Measurements from ENCODE around the gene SMOC2.
"Not testable (repeated sequence)": the region's sequence is repeated elsewhere in the genome, so short reads cannot be mapped to it uniquely, and the experiment has no call there.

Gene SMOC2

GRCh38 chr6:168538188-168538891 lies 97.4 kb downstream of the SMOC2 start:
- not testable (repeated sequence) for DNase-seq (ENCODE audit: low read depth, low spot score)

DNA sequence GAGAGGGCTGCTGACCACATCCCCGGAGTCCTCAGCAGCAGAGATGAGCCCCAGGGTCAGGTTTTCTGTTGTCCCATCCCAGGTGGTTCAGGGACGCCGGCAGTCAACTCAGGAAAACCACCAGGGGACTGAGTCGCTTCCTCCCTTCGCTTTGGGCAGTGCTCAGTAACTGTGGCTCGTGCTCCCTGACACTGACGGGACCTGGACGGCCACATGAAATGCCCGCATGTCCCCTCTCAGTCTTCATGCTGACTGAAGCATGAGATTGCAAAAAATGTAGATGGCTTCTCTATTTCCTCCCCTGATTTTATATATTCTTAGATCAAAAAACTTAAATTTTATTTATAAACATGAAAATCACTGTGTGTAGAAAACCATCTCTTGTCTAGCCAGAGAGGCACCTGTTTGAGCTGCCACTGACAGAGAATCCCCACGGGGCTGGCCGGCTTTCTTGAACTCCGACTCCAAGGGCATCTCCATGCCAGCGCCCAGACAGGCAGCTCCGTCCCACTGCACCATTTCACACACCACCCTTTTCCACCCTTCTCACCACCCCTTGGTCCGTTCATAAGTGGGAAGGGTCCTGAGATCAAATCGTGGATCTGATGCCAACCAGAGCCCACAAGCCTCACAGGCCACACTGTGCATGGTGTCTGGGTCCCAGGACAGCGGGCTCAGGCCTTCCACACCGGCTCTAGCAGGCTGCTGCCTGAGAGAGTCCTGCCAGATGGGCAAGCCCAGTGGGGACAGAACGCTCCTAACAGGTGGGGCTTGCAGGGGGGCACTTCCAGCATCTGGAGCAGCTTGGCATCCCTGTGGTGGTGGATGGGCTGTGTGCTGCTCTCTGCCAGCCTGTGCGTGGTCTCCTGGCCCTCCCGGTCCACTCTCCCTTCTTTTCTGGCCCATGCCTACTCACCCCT lies 98.2 kb downstream of the SMOC2 start:
- DNase-seq (ENCODE audit: low read depth, low spot score) = no peak

DNA sequence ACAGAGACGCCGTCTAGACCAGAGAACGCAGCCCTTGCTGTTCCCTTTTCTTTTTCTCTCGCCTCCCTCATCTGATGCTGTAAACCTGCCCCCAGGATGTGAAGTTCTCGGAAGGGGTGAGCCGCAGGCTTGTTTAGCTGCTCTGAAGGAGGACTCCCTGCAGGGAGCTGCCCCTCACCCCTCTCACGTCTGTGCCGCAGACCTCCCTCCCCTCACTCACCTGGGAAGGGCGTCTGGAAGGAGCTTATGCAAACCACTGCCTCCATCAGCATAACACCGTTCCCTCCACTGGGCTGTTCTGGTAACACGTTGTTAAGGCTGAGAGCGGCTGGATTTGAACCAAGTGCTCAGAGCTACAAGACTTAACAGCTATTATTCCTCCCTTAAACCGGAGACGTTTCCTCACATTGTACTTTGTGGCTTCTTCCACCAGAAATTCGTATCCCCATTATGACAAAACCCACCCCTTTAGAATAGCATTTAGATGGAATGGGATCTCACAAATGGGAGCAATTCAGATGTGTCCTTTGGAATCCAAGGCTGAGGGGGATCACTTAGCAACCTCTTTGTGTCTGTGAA lies 99.8 kb downstream of the SMOC2 start:
- no peak for DNase-seq (ENCODE audit: low read depth, low spot score)

GRCh38 chr6:168541307-168541706 lies 100.3 kb downstream of the SMOC2 start:
- DNase-seq (ENCODE audit: low read depth, low spot score) = no peak

- peak; percentile 13 for DNase-seq (ENCODE audit: low read depth, low spot score)
Observed at GRCh38 chr6:168542301-168542700, 101.3 kb downstream of the SMOC2 start.

GRCh38 chr6:168545428-168545827 lies 104.4 kb downstream of the SMOC2 start:
- DNase-seq (ENCODE audit: low read depth, low spot score) = no peak

- DNase-seq (ENCODE audit: low read depth, low spot score) = no peak
Observed at GRCh38 chr6:168546151-168546550, 105.2 kb downstream of the SMOC2 start.

DNA sequence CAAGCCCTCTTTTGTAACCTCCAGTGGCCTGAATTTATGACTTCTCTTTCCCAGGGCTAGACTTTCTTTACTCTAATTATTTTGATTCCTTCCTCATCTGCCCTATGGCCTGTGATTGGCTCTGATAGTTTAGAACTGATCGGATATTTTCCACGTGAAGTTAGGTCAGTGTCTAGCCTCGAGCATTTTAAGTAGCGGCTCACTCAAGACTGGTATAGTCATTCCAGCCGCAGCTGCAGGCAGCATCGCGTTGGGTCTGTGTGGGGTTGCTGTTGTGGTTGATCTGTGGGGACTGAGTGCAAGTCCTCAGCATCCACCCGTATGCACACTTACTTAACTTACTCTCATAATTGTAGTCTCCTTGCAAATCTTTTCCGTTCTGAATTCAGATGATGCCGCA lies 105.7 kb downstream of the SMOC2 start:
- no peak for DNase-seq (ENCODE audit: low read depth, low spot score)

GRCh38 chr6:168550326-168550725 lies 109.3 kb downstream of the SMOC2 start:
- no peak for DNase-seq (ENCODE audit: low read depth, low spot score)

DNA sequence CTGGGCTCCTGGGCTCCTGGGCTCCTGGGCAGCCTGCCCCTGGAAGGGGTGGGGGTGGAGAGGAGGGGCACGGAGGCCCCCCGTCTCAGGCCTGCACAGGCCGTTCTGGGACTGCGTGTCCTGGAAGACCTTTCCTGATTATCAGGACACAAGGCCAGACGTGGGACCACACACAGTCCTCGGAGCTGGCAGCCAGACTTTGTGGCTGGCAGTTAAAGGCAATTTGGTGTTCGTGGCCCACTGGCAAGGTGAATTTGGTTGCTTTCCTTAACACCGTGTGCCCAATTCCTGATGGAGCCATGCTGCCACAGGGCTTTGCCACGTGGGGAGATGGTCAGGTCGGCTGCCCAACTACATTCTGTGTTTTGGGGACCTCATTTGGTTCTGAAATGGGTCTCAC lies 113.5 kb downstream of the SMOC2 start:
- DNase-seq (ENCODE audit: low read depth, low spot score) = no peak

DNA sequence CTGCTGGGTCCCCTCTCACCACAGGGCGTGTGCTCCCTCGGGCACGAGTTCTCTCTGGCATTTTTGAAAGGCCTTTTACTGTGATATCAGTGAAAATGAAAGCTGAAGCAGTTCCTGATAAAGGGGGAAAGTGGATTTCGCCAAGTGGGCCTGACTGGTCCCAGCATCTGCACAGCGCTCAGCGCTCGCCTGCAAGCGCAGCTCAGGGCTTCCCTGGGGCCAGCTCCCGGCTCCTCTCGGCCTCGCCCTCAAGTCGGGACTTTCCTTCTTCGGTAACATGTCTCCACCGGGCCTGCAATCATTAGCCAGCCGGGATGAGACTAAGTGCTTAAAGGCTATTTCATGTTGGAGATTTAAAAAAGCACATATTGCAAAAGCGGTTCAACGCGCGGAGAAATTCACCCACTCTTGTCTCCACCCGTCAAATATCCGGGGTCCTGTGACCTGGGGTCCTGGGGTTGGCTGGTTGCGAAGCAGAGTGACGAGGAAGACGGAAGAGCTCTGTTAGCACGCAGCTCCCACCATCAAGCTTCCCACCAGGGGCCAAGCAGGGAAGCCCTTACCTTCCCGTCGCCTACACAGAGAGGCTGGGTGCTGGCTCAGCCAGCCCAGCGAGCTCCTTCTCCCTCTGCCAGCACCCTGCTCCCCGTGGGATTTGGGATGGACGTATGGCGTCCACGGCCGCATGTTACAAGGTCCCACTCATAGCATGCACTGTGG lies 114.1 kb downstream of the SMOC2 start:
- no peak for DNase-seq (ENCODE audit: low read depth, low spot score)

DNA sequence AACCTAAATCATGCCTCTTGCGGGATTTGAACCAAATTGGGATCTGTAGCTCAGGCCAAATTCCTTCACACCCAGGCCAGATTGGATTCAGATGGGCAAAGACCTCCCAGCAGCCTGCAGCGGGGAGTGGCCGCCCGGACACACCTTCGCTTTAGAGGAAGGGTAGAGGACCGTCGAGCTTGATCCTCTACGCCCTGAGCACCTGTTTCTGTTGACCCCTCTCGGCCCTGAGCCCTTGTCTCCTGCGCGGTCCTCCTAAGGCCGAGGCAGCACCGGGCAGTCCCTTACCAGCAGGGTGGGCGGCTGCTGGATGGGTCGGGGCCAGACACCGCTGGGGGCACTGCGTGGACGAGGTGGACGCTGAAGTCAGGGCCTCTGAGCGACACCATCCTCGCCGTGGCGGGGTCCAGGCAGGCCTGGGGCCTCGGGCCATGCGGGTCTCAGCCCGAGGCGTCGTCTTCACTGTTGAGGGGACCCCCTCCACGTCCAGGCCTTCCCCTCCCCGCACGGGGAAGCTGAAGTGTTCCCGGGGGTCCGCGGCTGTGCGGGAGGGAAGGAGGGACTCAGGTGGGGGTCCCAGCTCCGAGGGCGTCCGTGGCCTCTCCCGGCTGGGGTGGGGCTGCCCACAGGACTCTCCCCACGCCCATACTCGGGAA lies 114.8 kb downstream of the SMOC2 start:
- no peak for DNase-seq (ENCODE audit: low read depth, low spot score)

- DNase-seq (ENCODE audit: low read depth, low spot score) = no peak
Observed at GRCh38 chr6:168557512-168557911, 116.5 kb downstream of the SMOC2 start.

GRCh38 chr6:168558686-168559085 lies 117.7 kb downstream of the SMOC2 start:
- no peak for DNase-seq (ENCODE audit: low read depth, low spot score)

DNA sequence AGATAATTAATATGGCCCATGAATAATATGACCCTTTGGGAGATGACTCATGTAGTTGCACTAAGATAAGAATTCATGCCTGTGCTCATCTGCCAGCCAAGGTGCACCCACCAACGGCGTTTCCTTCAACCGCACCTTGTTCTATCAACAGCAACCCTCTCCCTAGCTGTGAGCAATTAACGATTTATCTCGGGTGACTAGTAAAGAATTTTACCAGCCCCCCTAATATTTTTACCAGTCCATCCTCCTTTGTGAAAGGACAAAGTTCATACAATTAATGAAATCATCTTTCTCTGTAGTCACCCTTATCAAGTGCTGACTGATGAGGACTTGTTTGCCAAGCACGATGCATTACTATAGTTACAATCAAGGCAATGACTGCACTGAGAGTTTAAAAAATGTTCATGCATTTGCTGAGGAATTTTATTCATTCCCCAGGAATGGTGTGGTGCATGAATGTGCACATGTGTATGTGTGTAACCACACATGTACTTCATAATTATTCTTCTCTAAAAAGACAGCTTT lies 118.7 kb downstream of the SMOC2 start:
- DNase-seq (ENCODE audit: low read depth, low spot score) = no peak

DNA sequence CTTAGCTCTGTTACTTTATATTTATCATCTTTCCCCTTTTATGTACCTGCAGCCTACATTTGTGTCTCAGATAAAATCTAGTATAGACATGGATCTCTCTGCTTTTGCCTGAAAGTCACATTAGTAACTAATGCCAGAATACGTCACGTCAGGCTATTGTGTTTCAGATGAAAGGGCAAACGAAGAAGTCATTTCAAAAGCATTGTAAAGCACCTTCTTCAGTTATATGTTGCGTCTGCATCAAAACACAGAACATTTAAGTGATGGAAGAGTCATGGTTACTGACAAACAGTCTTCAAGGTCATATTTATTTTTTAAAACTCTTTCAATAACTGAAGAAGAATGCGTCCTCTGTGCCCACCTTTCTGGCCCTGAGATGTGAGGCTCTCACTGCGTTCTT lies 119.1 kb downstream of the SMOC2 start:
- no peak for DNase-seq (ENCODE audit: low read depth, low spot score)

DNA sequence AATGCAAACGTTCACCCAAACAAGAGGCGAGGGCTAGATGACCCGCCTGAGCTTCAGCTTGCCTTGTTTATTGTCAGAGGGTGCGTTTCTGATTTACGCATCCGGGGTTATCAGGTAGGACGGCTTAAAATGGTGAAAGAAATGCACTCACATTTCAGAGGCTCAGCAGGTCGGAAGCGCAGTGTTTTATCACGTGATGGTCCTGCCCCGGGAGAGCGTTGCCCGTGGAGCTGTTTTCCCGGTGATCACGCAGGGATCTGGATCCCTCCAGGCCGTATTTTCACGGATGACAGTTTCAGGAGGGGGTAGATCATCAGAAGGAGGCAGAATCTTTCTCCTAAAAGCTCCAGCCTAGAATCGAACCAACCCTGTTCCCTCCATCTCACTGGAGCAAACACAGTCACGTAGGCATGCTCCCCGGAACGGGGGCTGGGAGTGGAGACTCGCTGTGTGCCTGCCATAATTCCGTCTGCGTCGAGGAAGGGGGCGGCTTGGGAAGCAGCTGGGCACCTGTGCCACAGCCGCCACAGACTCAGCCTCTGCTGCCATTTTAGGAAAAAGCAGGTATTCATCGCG lies 121.7 kb downstream of the SMOC2 start:
- DNase-seq (ENCODE audit: low read depth, low spot score) = no peak

DNA sequence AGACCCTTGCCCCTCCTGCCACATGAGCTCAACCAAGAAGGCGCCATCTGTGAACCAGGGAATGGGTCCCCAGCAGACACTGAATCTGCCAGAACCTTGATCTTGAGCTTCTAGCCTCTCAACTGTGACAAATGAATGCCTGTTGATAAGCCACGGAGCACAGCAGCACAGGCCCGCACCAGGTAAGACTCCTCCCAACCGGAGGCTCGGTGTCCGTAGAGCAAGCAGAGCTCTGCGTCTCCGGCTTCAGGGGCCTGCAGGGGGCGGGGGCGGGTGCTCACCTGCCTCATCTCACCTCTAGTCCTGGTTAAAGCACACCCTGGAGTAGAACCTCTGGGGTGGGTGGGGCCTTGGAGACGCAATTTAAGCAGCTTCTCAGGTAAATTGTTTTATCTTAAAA lies 122.7 kb downstream of the SMOC2 start:
- DNase-seq (ENCODE audit: low read depth, low spot score) = no peak

GRCh38 chr6:168565112-168565511 lies 124.1 kb downstream of the SMOC2 start:
- DNase-seq (ENCODE audit: low read depth, low spot score) = no peak

- DNase-seq (ENCODE audit: low read depth, low spot score) = no peak
Observed at GRCh38 chr6:168570211-168570610, 129.2 kb downstream of the SMOC2 start.

- DNase-seq (ENCODE audit: low read depth, low spot score) = no peak
Observed at GRCh38 chr6:168571268-168571667, 130.3 kb downstream of the SMOC2 start.

Measured in brain pericyte (primary cell).